GM19351 (cell line): Measurements from ENCODE around the gene ASPG.

ENCODE experiments used
- ATAC-seq: cut with Tn5 transposase; IDR thresholded peaks from one replicate; pipeline ENCODE4 v1.9.1; 2021; ENCODE audit warnings: mild to moderate bottlenecking, moderate library complexity; ENCODE audit not compliant: unreplicated experiment

The ASPG gene

GRCh38 chr14:104093366-104094055, 8.0 kb downstream of the ASPG start:
- no peak for ATAC-seq

- no peak for ATAC-seq
These were observed 8.7 kb downstream of the ASPG start for GRCh38 chr14:104094056-104094708.

GRCh38 chr14:104094709-104095425, 9.4 kb downstream of the ASPG start:
- ATAC-seq, result no peak

GRCh38 chr14:104095426-104096310, 10.2 kb downstream of the ASPG start:
- no peak for ATAC-seq

GRCh38 chr14:104096318-104096717, 10.8 kb downstream of the ASPG start:
- ATAC-seq, result no peak

DNA sequence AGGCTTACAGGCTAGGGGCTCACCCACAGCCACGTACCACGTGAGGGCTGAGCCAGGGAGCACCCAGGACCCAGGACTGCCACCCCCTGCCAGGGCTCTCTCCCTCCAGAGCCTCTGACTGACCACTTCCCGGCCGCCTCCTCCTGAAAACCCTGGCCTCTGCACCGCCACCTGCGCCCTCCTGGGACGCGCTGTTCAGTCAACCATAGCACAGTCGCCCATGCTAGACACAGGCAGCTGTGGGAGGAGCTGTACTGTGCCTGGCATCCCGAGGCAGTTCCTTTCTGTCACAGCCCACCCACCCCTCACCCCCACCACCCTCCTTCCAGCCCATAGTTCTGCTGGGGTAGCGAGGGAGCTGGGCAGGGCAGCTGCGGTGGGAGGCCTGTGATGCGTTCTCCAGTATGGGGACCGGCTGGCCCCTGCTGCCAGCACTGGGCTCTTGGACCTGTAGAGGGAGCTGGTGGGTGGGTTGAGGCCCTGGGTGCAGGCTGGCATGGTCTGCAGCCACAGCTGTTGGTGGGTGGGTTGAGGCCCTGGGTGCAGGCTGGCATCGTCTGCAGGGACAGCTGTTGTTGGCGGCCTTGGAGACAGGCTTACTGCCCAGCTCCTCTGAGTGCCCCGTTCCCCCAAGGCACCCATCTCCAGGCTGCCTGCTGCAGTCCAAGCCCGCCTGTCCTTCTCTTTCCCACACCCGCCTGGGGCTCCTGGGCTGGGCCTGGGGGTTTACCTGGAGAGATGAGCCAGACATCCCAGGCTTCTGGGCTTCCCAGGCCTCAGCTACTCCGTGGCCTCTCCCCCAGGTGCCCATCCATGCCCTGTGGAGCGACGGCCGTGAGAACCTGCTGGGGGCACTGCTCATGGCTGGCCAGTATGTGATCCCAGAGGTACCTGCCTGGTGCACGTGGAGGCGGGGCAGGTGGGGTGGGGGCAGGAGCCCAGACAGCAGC, 11.5 kb downstream of the ASPG start:
- ATAC-seq, result no peak

- ATAC-seq, result no peak
These were observed 13.0 kb downstream of the ASPG start for GRCh38 chr14:104098272-104099095.

- no peak for ATAC-seq
These were observed 13.9 kb downstream of the ASPG start for GRCh38 chr14:104099096-104100041.

DNA sequence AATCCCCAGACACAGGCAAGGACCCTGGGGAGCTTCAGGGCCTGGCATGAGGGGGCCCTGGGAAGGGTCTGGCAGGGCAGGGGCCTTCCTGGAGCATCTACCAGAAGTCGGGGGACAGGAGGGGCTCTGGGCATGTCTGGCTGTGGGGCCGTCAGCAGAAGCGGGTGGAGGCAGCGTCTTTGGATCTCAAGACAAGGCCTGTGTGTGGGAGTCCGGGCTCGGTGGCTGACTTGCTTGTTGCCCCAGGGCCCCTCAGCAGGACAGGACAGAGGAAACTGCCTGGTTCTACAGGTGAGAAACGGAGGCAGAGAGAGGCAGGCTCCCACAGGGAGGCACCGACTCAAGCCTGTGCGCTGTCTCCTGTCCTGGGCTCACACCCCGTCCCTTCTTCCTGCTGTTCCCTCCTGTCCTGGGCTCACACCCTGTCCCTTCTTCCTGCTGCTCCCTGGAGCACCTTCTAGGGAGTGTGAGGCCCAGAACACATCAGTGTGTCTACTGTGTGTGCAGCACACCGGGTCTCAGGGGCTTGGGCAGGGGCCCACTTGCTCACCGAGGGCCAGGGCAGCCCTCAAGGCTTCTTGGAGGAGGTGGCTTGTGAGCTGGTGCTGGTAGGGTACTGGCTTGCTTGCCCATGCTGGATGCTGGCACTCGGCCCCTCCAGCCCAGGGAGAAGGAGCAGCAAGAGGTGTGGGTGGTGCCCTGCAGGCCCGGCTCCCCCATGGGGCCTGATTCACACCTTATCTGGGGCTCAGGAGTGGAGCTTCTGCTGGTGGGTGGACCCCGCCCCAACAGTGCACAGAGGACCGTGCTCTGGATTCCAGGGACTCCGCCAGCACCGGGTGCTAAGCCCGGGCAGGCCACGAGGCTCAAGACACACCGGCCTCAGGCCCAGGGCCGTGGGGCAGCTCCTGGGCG, 14.9 kb downstream of the ASPG start:
- ATAC-seq, result no peak

DNA sequence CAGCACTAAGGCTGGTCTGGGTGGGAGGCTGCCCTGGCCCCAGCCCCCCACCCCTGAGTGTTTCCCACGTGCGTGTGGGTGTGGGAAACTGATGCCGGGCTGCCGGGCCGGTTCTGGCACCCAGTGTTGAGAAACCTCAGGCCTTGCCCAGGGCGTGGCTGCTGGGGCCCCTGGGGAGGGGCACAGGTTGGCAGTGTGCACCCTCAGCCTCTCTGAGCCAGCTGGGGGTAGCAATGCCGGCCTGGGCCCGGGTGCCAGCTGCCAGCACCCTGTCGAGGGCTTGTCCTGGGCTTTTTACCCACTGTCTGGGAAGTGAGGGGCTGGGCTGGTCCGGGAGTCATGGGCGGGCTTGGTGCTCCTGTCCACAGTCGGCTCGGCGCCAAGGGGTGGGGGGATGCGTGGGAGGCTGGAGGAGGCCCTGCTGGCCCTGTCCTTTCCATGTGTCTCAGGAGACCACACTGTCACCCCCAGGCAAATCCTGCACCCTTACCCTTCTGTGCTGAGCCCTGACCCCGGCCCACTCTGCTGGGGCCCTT, 15.7 kb downstream of the ASPG start:
- ATAC-seq, result no peak

DNA sequence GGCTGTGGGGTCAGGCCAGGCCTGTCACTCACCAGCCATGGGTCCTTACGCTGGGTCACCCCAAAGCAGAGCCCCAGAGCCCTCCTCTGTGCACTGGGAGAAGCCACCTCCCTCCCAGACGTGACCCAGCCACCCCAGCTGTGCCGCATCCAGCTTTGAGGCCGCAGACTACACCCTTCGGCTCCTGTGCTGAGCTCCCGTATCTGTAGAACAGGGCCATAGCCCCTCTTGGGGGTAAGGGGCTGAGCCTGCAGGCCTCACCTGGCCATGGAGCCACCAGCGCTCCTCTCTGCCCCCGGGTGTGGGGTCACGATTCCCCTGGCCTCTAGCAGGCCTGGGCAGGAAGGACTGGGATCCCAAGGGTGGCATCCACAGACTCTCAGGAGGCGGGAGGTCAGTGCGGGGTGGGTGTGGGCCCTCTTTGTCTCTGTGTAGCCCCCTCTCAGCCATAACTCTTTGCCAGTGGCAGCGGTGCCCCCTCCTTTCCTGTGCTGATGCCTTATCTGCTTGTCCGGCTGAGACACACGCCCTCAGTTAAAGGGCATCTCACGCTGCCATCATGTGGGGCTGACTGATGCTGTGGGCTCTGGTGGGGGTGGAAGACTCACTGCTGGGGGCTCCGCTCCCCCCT, 16.3 kb downstream of the ASPG start:
- no peak for ATAC-seq

- no peak for ATAC-seq
These were observed 16.9 kb downstream of the ASPG start for GRCh38 chr14:104102282-104102914.

GRCh38 chr14:104103061-104103445, 17.6 kb downstream of the ASPG start:
- ATAC-seq, result no peak

- no peak for ATAC-seq
These were observed 18.1 kb downstream of the ASPG start for GRCh38 chr14:104103446-104104075.
